ENCODE data around the gene LRMDA. TPM values are rescaled to one million over a fixed set of nuclear protein-coding genes. Genes with fewer than 3 reads are reported as not detected.

Gene LRMDA
- total RNA-seq, 3 donors from 2014 or later (not counting 1 experiment from before 2014, with no cell fraction given), result 1.4 to 2.4 (median 2.1) TPM

DNA sequence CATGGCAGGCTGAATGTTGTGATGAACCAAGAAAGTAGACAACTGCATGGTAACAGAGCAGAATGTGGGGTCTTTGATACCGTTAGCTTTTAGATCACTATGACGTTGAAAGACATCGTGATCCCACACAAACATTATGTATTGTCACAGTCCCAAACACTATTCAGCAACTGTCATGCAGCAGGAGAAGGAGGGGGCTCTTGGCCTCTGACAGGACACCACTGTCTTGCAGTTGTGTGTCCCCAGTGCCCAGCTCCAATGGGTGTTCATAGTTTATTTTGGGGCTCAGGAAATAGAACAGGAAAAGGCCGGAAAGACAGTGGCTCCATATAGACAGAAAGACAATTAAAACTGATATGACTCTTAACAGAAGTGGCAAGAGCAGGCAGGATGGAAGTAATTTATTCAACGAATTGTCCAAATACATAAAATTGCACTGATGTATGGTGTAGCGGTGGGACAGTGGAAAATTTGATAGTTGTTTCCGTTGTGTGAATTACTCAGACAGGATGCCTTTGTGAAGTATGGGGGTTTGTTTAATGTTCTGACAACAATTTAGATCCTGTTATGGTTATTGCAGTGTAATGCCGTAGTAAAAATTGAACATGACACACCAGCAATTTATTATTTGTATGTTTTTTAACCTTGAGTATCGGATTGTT is 292.0 kb downstream of the LRMDA start:
- no peaks in the 10 kb centered on the region for H3K27me3 ChIP-seq (ENCODE audit: control insufficient read depth, insufficient read depth, low read length)
- Mint-ChIP-seq H3K36me3 (no peaks in the 10 kb centered on the region), H3K9me3 (no peaks in the 10 kb centered on the region), H3K4me1 (no peaks in the 10 kb centered on the region), H3K27ac (no peak overlapping the region), H3K4me3 (no peak overlapping the region), H3K27me3 (ENCODE audit: low read depth in 2 of 2) (peaks cover 0 to 11% of the 10 kb centered on the region in 2 donors)
- no peaks in the 10 kb centered on the region for H3K4me1 ChIP-seq (ENCODE audit: control insufficient read depth, insufficient read depth, low read length)
- TF ChIP-seq, protein P1, sequence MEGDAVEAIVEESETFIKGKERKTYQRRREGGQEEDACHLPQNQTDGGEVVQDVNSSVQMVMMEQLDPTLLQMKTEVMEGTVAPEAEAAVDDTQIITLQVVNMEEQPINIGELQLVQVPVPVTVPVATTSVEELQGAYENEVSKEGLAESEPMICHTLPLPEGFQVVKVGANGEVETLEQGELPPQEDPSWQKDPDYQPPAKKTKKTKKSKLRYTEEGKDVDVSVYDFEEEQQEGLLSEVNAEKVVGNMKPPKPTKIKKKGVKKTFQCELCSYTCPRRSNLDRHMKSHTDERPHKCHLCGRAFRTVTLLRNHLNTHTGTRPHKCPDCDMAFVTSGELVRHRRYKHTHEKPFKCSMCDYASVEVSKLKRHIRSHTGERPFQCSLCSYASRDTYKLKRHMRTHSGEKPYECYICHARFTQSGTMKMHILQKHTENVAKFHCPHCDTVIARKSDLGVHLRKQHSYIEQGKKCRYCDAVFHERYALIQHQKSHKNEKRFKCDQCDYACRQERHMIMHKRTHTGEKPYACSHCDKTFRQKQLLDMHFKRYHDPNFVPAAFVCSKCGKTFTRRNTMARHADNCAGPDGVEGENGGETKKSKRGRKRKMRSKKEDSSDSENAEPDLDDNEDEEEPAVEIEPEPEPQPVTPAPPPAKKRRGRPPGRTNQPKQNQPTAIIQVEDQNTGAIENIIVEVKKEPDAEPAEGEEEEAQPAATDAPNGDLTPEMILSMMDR (IDR thresholded peaks at IDR 0.05), result no peak
- no peaks in the 10 kb centered on the region for H3K36me3 ChIP-seq (ENCODE audit: control insufficient read depth, insufficient read depth, low read length)
- no peak overlapping the region for H3K27ac ChIP-seq (ENCODE audit: low read length)
- H3K4me3 ChIP-seq (ENCODE audit: low read length), result no peak overlapping the region
- no peaks in the 10 kb centered on the region for H3K9me3 ChIP-seq (ENCODE audit: control insufficient read depth, insufficient read depth, low read length)
- WGBS (ENCODE audit: insufficient coverage), result 89% methylated on average over 7 of the region's 9 CpGs
- intact Hi-C loops (cut with micrococcal nuclease), result no loop called here
- ATAC-seq (no peak), DNase-seq (no peak)

DNA sequence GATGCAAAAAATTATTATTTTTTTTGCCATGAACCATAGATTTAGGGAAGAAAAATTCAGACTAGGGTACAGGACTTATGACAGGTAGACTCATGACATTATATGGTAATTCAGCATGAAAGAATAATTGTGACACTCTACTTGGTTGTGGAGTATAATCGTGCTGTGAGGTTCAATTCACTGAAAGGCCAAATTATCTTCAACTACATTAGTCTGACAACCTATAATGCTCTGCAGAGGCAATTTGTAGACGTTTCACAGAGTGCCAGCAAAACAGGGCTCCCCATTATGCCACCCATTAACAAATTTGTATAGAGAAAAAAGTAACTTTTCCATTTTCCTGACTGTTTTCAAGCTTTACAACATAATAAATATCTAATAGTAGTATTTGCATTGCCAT is 292.6 kb downstream of the LRMDA start:
- no peak overlapping the region for H3K27ac ChIP-seq (ENCODE audit: low read length)
- no peaks in the 10 kb centered on the region for H3K4me1 Mint-ChIP-seq
- no peaks in the 10 kb centered on the region for H3K36me3 Mint-ChIP-seq
- ATAC-seq (no peak), DNase-seq (no peak)
- no peaks in the 10 kb centered on the region for H3K9me3 ChIP-seq (ENCODE audit: control insufficient read depth, insufficient read depth, low read length)
- TF ChIP-seq, protein P1 (IDR thresholded peaks at IDR 0.05), result no peak
- H3K27me3 Mint-ChIP-seq (ENCODE audit: low read depth in 2 of 2), result peaks cover 0 to 13% of the 10 kb centered on the region in 2 donors
- no peak overlapping the region for H3K4me3 ChIP-seq (ENCODE audit: low read length)
- no peaks in the 10 kb centered on the region for H3K9me3 Mint-ChIP-seq
- no CpG with 5 or more reads among the region's 2 CpGs for WGBS (ENCODE audit: insufficient coverage)
- no peaks in the 10 kb centered on the region for H3K27me3 ChIP-seq (ENCODE audit: control insufficient read depth, insufficient read depth, low read length)
- no peak overlapping the region for H3K27ac Mint-ChIP-seq
- no peaks in the 10 kb centered on the region for H3K36me3 ChIP-seq (ENCODE audit: control insufficient read depth, insufficient read depth, low read length)
- intact Hi-C loops (cut with micrococcal nuclease), result no loop called here
- H3K4me1 ChIP-seq (ENCODE audit: control insufficient read depth, insufficient read depth, low read length), result no peaks in the 10 kb centered on the region
- no peak overlapping the region for H3K4me3 Mint-ChIP-seq

DNA sequence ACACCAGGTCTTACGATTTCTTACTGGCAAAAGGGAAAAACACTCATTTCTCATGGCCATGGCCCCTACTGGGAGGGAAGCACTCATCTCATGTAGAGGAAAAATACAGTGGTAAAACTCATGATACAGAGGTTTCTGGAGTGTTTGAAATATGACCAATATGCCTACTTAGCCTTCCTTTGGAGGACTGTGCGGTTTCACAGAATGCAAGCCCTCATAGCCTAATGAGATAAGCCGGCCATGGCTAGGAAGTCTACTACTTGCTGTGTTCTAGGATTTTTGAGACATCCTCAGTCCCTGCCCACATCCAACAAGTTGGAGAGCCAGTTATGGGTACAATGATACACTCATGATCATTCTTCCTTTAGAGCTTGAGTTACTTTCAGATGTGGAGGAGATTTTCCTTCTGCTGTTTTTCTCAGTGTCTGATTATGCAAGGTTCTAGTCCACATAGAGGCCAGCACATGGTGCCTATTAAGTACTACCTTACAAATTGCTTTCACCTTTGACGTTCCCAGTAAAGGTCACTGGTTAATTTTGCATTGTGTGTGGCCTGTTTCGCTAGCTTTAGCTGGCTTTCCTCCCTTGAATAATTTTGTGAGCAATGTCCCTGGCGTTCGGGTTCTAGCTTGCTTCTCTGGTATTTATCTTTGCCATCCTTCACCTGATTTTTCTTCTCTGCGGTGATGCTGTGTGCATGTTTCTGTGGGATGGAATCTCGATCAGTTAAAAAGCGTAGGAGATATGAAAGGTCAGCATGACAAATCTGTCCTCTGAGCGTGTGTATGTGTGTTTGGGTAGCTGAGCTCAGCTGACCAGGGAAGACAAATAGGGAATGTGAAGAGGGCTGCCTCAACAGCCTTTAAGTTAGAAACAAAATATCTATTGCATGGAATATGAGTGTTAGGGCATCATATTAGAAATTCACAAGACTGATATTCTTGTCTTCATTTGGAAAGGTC is 295.4 kb downstream of the LRMDA start:
- Mint-ChIP-seq H3K4me3 (no peak overlapping the region), H3K4me1 (no peaks in the 10 kb centered on the region), H3K27me3 (ENCODE audit: low read depth in 2 of 2) (peaks cover 0 to 13% of the 10 kb centered on the region in 2 donors), H3K36me3 (no peaks in the 10 kb centered on the region), H3K27ac (no peak overlapping the region), H3K9me3 (no peaks in the 10 kb centered on the region)
- DNase-seq (no peak), ATAC-seq (no peak)
- intact Hi-C loops (cut with micrococcal nuclease), result no loop called here
- WGBS (ENCODE audit: insufficient coverage), result 96% methylated on average over 11 of the region's 11 CpGs
- H3K4me3 ChIP-seq (ENCODE audit: low read length), result no peak overlapping the region
- no peaks in the 10 kb centered on the region for H3K36me3 ChIP-seq (ENCODE audit: control insufficient read depth, insufficient read depth, low read length)
- no peak overlapping the region for H3K27ac ChIP-seq (ENCODE audit: low read length)
- H3K27me3 ChIP-seq (ENCODE audit: control insufficient read depth, insufficient read depth, low read length), result no peaks in the 10 kb centered on the region
- TF ChIP-seq, protein P1 (IDR thresholded peaks at IDR 0.05), result no peak
- no peaks in the 10 kb centered on the region for H3K4me1 ChIP-seq (ENCODE audit: control insufficient read depth, insufficient read depth, low read length)
- no peaks in the 10 kb centered on the region for H3K9me3 ChIP-seq (ENCODE audit: control insufficient read depth, insufficient read depth, low read length)

Data from natural killer cell (primary cell).